Adrenal gland (tissue), 12 donors: Measurements from ENCODE around the gene CRISPLD2. TPM values are rescaled to one million over a fixed set of nuclear protein-coding genes. Genes with fewer than 3 reads are reported as not detected.

Experiments used
- DNase-seq, 7 donors: peaks; one replicate each; pipeline ENCODE4 v3.0.0-alpha.2; 2019 to 2020
- H3K27ac ChIP-seq, 5 donors: fragments of 200-600 bp; sonication (generic) in 4 of 5; 1 replicate in 3 of 5; 2 replicates in 2 of 5; pipeline versions ENCODE4 v1.5.1 to v1.8.0; 2016 to 2020; ENCODE audit warnings: mild to moderate bottlenecking in 1 of 5
- H3K27me3 ChIP-seq: fragments of 200-600 bp; 2 replicates; pipeline ENCODE4 v1.8.0; 2021
- H3K36me3 ChIP-seq, 2 donors: fragments of 200-600 bp; replicated peaks in 1 of 2; 1 replicate in 1 of 2; 2 replicates in 1 of 2; pipeline versions ENCODE4 v1.5.1 to v1.8.0; 2018 to 2022
- H3K4me1 ChIP-seq, 2 donors: fragments of 200-600 bp; replicated peaks in 1 of 2; 1 replicate in 1 of 2; 2 replicates in 1 of 2; pipeline versions ENCODE4 v1.5.1 to v1.8.0; 2018 to 2021
- H3K4me3 ChIP-seq, 4 donors: fragments of 200-600 bp; sonication (generic) in 3 of 4; one replicate each; pipeline ENCODE4 v1.5.1; 2016 to 2018
- H3K9me3 ChIP-seq, 3 donors: fragments of 200-600 bp; sonication (generic) in 1 of 3; replicated peaks in 1 of 3; 1 replicate in 2 of 3; 2 replicates in 1 of 3; pipeline versions ENCODE4 v1.5.1 to v1.8.0; 2016 to 2021
- CTCF ChIP-seq, 6 experiments: fragments of 450-650 bp in 4 of 6; fragments of 200-600 bp in 2 of 6; sonication (generic) in 1 of 6; IDR thresholded peaks; 1 replicate in 5 of 6; 2 replicates in 1 of 6; pipeline versions ENCODE4 v1.5.1 to v1.8.0; 2016 to 2021; ENCODE audit warnings: antibody characterized with exemption in 6 of 6, mild to moderate bottlenecking in 2 of 6, moderate library complexity in 1 of 6
- POLR2A ChIP-seq, 2 donors: fragments of 450-650 bp; IDR thresholded peaks; one replicate each; pipeline ENCODE4 v1.6.1; 2017; ENCODE audit warnings: antibody characterized with exemption in 2 of 2, mild to moderate bottlenecking in 2 of 2, moderate library complexity in 1 of 2
- WGBS, 4 donors: extraction: QIAGEN DNeasy Blood & Tissue Kit in 2 of 4; methylation state at CpG; one replicate each; pipeline versions ENCODE4 v1.1.5 to v1.1.7; 2013 to 2017; 5-methylcytosine and 5-hydroxymethylcytosine counted together
- intact Hi-C, 2 donors: fragments of 100-400 bp; cut with DNase I; formaldehyde crosslinking; loops; one replicate each; pipeline versions ENCODE4 v1.14.1 to v1.15.0; 2022 to 2023
- polyA plus RNA-seq, 3 donors: library from polyadenylated mRNA; stranded (reverse); fragments of 200-250 nt in 2 of 3; fragments of 350-450 nt in 1 of 3; fragmentation: Illumina TruSeq in 1 of 3; extraction: RNeasy Lipid Tissue Mini Kit (QIAGEN cat#74804) in 1 of 3; gene quantifications; one replicate each; pipeline ENCODE4 v1.2.3, GENCODE V29; 2013 to 2014
- total RNA-seq, 9 donors: library from RNA; depleted of rRNA in 4 of 9; stranded (reverse); fragments of >200 nt in 4 of 9; fragments of 120-200 nt in 1 of 9; fragmentation: NEBNext Ultra II Directional in 1 of 9; extraction: Animal tissue kit (Norgen Biotek cat#: 25700) in 1 of 9; gene quantifications; one replicate each; pipeline versions ENCODE4 v1.1.0 to v1.2.4, GENCODE V29; 2013 to 2023
- donor health status: healthy with polysubstance abuse.
- donor health status: Bipolar disorder and iron deficiency.
- donor health status: DM: yes; HTN: yes; CAD: no.
- donor health status: DM: no; HTN: no; CAD: no.
- donor health status: DM: no; HTN: no; CAD: no.
- donor health status: DM: yes; HTN: yes; CAD: no.

Gene CRISPLD2
- total and polyA plus RNA-seq, 12 donors: 2.1 to 362 (median 57.5) TPM

- intact Hi-C loops: loop anchor here in 1 of 2 donors (10.0 kb wide), 2 partner anchors 113 to 203 kb away; no protein-coding TSS in a partner anchor
- DNase-seq: no peak
- Histone ChIP-seq H3K27me3 (no peaks in the 10 kb centered on the region), H3K36me3 (no peaks in the 10 kb centered on the region), H3K27ac (no peak overlapping the region), H3K9me3 (no peaks in the 10 kb centered on the region), H3K4me3 (no peak overlapping the region), H3K4me1 (peaks cover 6 to 10% of the 10 kb centered on the region in 2 donors)
- 83 to 100% (median 97%) methylated on average over 1 of the region's 1 CpG for WGBS, 4 donors
- TF ChIP-seq POLR2A (IDR thresholded peaks at IDR 0.05) (no peak), CTCF (IDR thresholded peaks at IDR 0.05) (no peak)
Measured at GRCh38 chr16:84957792-84958191, 138.0 kb downstream of the CRISPLD2 start.

Other genes starting within 250 kb of the CRISPLD2 start
- 10 to 100 TPM; 20.1 to 93.8 (median 56.8) TPM for gene COTL1, start 201.9 kb upstream of the CRISPLD2 start, total RNA-seq
- 10 to 100 TPM; 45.4 to 54.5 (median 53.0) TPM for gene COTL1, start 201.9 kb upstream of the CRISPLD2 start, polyA plus RNA-seq
- gene KLHL36, start 171.5 kb upstream of the CRISPLD2 start, total RNA-seq: 10 to 100 TPM; 29.1 to 81.6 (median 57.2) TPM
- gene KLHL36, start 171.5 kb upstream of the CRISPLD2 start, polyA plus RNA-seq: 10 to 100 TPM; 10.7 to 25.2 (median 22.8) TPM
- gene USP10, start 120.0 kb upstream of the CRISPLD2 start, total RNA-seq: 100 to 1,000 TPM in 1 of 9 donors, 10 to 100 TPM in 8; 38.5 to 110 (median 63.1) TPM
- 100 to 1,000 TPM in 1 of 3 donors, 10 to 100 TPM in 2; 16.2 to 154 (median 18.2) TPM for gene USP10, start 120.0 kb upstream of the CRISPLD2 start, polyA plus RNA-seq
- 10 to 100 TPM; 36.0 to 74.6 (median 46.7) TPM for gene ZDHHC7, start 191.6 kb downstream of the CRISPLD2 start, total RNA-seq
- gene ZDHHC7, start 191.6 kb downstream of the CRISPLD2 start, polyA plus RNA-seq: 10 to 100 TPM; 22.5 to 34.8 (median 24.4) TPM
- gene KIAA0513, start 207.8 kb downstream of the CRISPLD2 start, total RNA-seq: 10 to 100 TPM in 8 of 9 donors, 1 to 10 TPM in 1; 7.5 to 36.7 (median 22.2) TPM
- 10 to 100 TPM in 1 of 3 donors, 1 to 10 TPM in 2; 8.6 to 12.2 (median 9.5) TPM for gene KIAA0513, start 207.8 kb downstream of the CRISPLD2 start, polyA plus RNA-seq